GM19372 (cell line): ENCODE measurements around the gene RBP3.

ENCODE experiments used
- ATAC-seq: cut with Tn5 transposase; IDR thresholded peaks from one replicate; pipeline ENCODE4 v1.9.1; 2021; ENCODE audit warnings: mild to moderate bottlenecking, low read depth, moderate library complexity; ENCODE audit not compliant: unreplicated experiment

RBP3 gene

DNA sequence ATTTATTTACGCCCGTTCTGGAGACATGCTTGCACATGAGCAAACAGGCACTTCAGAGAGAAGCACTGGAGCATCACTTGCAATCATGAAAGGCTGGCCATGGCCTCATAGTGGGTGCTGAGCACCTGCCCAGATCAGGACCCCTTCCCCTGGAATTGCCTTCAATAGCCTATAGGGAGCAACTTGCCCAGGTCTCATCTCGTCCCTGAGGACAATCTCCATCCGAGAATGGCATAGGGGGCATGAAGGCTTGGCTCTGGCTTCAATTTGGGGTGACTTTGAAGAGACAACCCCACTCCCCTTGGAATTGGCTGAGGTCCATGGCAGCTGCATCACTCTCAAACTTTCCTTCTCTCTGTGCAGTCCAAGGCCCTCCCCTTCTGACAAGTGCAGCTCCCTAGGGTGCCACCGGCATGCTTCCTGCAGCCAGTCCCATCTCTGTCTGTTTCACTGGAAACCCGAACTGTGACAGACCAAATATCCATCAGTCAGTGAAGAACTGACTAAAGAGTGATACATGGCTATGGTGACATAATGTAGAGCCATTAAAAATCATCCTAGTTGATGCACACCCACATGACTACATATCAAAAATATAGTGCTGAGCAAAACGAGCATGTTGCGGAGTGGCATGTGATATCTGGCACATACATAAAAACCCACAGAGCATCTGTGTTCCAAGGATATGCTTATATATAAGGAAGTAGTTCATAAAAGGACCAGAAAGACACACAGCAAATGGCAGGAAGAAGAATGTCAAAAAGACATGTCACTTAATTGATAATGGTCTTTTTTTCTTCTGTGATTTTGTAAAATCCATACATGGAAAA is 13.5 kb upstream of the RBP3 start:
- ATAC-seq, result no peak

DNA sequence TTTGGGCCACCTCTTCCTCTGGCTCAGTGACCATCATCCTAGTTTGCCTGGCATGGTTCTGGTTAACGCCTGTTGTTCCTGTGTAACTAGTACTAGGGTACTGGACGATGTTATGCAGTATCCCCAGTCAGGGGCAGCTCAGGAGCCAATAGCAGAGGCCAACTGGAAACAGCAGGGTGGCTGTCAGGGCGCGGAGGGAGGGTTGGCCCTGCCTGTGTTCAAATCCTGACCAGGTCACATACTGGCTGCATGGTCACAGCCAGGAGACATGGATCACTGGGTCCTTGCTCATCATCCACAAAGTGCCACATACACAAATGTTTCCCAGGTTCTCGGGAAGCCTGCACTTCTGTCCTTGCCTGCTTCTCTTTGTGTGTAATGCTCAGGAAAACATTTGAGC is 12.3 kb upstream of the RBP3 start:
- ATAC-seq, result no peak

DNA sequence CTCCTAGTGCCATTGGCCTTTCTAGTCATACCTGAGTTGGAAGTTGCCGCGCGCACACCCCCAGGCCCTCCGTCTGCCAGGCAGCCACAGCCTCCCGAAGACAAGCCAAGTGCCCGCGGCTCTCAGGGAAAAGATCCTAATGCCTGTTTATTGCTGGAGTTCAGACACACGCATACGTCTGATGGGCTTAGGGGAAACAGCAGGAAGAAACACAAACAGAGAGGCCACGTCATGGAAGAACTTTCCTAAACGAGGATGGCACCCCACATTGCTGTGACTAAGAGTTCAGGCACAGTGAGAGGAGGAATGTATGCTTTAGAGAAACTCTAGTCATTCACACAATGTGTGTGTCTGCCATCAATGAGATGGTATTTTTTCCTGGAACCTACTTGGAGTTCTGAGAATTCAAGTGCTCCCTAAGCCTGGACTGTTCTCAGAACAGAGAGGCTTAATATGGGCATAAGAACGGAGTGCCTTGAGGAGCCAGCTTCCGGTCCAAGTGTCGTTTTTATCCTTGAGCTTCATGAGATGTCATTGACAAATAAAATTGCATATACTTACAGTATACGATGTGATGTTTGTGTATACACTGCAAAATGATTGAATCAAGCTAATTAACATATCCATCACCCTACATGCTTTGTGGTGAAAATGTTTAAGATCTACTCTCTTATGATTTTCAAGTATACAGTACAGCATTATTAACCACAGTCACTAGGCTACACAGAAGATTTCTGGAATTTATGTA is 11.6 kb upstream of the RBP3 start:
- ATAC-seq, result no peak

DNA sequence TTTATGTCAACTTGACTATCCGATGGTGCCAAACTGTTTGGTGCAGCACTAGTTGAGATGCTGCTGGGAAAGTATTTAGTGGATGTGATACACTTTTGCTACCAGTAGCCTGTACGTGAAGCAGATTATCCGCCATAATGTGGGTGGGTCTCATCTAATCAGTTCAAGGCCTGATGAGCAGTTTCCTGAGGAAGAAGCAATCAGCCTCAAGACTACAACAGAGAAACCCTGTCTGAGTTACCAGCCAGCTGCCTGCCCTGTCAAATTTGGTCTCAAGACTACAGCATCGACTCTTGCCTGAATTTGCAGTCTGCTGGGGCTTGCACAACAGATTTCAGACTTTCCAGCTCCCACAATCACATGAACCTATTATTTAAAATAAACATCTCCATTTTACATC is 10.9 kb upstream of the RBP3 start:
- no peak for ATAC-seq

DNA sequence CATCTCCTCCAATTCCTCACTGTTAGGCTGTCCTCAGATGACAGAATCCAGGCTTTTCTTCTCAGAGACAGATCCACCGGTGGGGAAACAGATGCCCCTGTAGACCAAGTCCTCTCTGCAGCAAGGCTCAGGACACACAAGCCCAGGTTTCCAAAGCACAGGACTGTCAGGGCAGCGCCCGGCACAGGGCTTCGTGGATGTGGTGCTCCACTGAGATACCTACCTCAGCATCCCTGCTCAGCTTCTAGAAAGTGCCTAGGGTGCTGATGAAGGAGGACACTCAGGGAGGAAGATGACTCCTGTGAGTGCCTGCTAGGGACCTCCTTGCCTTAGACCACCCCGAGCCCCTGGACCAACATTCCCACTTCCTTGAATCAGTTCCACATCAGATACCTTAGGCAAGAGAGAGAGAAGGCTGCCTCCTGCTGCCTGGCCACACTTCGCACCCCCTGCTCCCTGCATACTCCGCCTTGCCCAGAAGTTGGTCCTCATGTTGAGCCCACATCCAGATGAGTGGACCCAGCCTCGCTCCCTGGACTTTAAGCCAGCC is 8.9 kb upstream of the RBP3 start:
- ATAC-seq, result no peak

DNA sequence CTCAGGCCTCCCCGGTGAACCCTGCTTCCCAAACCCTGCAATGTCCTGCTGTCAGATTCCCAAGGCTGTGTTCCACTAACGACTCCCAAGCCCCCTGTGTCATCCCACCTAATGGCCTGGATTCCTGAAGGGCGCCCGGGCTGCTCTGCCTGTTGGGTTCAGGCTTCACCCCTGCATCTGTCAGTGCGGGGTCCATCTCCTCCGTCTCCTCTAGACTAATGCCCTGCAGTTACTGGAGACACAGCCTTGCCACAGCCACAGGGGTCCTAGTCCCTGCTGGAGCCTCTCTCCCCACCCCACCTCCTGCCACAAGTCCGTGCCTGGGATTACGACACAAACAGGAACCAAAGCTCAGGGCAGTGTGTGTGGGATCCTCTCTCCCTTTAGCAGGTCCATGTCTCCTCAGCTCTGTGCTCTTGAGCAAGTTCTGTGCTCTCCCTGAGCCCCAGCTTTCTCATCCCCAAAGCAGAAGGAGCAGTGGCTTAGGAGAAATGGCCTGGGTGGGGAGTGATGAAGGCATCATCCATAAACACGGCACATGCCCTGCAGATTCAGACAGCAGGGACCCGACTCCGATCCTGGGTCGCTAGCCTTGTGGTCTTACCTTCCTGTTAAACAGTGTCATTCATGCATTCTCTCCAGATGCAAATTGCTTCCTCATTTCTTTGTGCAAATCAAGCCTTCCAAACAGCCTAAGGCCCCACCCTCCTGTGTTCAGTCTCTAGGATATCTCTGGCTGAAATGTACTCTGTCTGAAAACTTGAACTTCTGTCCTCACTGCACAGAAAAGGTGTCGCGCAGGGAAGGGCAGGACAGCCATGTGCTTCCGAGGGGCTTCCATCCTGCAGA is 8.2 kb upstream of the RBP3 start:
- no peak for ATAC-seq

DNA sequence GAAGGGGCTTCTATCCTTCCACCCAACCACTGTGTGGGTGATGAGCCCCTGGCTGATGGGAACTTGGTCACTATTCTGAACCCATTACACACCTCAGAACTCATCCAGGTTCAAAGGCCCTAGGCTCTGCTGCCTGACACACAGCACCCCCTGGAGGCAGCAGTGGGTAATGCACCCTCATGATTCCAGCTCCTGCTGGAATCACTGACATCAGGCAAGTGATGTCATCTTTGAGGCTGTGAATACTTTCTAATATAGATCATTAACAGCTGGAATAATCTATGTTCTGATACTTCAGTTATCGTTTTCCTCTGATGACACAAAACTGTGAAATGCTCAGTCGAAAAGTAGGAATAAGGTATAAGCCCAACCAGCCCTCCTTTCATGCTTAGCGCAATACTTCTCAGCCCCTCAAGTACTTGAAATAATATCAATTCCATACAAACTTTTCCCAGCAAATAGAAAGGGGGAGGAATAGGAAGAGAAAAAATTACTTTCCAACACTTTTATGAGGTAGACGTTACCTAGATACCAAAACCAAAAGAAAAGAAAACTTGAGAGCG is 7.5 kb upstream of the RBP3 start:
- ATAC-seq, result no peak

DNA sequence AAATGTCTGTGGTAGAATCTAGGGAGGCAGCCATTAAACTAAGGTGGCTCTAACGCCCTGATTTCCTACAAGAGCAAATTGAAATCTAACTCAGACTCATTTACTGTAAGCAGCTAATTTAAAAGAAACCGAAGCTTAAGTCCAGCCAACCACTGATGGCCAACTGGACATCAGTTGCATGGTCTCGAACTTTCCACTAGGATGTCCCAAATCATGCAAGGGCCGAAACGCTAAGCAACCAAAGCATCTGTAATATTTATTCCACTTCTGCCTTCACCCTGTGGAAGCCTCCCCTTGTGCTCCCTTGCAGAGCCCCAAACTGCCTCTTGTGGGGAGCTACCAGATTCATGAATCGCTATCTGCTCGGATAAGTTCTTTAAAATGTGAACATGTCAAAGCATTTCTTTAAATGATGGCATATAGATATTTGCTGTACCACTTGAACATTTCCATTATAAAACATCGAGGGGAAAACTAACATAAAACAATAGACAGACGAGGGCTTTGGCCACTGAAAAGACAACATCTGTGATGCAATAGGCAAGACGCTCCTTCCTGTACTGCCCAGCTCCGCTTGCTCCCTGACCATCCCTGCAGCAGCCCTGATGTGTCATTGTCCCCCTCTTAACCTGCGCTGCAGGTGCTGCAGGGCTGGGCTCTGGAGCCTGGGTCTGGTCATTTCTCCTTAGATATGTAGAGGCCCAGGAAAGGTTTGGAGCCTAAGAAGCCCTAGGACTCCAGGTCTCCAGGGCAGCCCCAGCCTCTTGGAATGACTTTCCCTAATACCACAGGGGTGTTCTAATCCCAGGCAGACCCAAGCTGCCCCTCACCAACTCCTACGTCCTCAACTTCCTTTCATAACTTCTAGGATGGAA is 2.9 kb upstream of the RBP3 start:
- no peak for ATAC-seq

DNA sequence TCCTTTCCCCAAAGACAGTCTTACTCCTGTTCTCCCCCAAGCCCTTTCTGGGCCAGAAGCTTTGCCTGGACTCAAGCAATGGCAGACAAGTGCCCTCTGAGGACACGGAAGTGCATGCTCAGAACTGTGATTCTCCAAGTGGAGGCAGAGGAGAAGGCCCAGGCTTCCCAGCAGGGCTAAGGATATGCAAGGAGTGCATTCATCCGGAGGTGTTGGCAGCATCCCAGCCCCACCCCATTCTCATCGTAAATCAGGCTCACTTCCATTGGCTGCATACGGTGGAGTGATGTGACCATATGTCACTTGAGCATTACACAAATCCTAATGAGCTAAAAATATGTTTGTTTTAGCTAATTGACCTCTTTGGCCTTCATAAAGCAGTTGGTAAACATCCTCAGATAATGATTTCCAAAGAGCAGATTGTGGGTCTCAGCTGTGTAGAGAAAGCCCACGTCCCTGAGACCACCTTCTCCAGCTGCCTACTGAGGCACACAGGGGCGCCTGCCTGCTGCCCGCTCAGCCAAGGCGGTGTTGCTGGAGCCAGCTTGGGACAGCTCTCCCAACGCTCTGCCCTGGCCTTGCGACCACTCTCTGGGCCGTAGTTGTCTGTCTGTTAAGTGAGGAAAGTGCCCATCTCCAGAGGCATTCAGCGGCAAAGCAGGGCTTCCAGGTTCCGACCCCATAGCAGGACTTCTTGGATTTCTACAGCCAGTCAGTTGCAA is 1.4 kb upstream of the RBP3 start:
- ATAC-seq, result no peak

DNA sequence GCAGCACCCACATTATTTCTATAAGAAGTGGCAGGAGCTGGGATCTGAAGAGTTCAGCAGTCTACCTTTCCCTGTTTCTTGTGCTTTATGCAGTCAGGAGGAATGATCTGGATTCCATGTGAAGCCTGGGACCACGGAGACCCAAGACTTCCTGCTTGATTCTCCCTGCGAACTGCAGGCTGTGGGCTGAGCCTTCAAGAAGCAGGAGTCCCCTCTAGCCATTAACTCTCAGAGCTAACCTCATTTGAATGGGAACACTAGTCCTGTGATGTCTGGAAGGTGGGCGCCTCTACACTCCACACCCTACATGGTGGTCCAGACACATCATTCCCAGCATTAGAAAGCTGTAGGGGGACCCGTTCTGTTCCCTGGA is 874 bp upstream of the RBP3 start:
- ATAC-seq, result no peak

DNA sequence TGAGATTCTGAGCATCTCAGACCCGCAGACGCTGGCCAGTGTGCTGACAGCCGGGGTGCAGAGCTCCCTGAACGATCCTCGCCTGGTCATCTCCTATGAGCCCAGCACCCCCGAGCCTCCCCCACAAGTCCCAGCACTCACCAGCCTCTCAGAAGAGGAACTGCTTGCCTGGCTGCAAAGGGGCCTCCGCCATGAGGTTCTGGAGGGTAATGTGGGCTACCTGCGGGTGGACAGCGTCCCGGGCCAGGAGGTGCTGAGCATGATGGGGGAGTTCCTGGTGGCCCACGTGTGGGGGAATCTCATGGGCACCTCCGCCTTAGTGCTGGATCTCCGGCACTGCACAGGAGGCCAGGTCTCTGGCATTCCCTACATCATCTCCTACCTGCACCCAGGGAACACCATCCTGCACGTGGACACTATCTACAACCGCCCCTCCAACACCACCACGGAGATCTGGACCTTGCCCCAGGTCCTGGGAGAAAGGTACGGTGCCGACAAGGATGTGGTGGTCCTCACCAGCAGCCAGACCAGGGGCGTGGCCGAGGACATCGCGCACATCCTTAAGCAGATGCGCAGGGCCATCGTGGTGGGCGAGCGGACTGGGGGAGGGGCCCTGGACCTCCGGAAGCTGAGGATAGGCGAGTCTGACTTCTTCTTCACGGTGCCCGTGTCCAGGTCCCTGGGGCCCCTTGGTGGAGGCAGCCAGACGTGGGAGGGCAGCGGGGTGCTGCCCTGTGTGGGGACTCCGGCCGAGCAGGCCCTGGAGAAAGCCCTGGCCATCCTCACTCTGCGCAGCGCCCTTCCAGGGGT is 703 bp downstream of the RBP3 start:
- ATAC-seq, result no peak

DNA sequence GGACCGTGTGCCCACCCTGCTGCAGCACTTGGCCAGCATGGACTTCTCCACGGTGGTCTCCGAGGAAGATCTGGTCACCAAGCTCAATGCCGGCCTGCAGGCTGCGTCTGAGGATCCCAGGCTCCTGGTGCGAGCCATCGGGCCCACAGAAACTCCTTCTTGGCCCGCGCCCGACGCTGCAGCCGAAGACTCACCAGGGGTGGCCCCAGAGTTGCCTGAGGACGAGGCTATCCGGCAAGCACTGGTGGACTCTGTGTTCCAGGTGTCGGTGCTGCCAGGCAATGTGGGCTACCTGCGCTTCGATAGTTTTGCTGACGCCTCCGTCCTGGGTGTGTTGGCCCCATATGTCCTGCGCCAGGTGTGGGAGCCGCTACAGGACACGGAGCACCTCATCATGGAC is 1.4 kb downstream of the RBP3 start:
- no peak for ATAC-seq

DNA sequence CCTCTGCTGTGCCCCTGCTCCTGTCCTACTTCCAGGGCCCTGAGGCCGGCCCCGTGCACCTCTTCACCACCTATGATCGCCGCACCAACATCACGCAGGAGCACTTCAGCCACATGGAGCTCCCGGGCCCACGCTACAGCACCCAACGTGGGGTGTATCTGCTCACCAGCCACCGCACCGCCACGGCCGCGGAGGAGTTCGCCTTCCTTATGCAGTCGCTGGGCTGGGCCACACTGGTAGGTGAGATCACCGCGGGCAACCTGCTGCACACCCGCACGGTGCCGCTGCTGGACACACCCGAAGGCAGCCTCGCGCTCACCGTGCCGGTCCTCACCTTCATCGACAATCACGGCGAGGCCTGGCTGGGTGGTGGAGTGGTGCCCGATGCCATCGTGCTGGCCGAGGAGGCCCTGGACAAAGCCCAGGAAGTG is 1.8 kb downstream of the RBP3 start:
- ATAC-seq, result no peak

DNA sequence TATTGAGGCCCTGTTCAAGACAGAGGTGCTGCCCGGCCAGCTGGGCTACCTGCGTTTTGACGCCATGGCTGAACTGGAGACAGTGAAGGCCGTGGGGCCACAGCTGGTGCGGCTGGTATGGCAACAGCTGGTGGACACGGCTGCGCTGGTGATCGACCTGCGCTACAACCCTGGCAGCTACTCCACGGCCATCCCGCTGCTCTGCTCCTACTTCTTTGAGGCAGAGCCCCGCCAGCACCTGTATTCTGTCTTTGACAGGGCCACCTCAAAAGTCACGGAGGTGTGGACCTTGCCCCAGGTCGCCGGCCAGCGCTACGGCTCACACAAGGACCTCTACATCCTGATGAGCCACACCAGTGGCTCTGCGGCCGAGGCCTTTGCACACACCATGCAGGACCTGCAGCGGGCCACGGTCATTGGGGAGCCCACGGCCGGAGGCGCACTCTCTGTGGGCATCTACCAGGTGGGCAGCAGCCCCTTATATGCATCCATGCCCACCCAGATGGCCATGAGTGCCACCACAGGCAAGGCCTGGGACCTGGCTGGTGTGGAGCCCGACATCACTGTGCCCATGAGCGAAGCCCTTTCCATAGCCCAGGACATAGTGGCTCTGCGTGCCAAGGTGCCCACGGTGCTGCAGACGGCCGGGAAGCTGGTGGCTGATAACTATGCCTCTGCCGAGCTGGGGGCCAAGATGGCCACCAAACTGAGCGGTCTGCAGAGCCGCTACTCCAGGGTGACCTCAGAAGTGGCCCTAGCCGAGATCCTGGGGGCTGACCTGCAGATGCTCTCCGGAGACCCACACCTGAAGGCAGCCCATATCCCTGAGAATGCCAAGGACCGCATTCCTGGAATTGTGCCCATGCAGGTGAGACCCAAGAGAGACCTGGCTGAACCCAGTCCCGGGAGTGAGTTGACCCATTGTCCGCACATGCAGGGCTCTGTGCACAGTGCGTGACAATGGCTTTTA is 2.8 kb downstream of the RBP3 start:
- no peak for ATAC-seq

DNA sequence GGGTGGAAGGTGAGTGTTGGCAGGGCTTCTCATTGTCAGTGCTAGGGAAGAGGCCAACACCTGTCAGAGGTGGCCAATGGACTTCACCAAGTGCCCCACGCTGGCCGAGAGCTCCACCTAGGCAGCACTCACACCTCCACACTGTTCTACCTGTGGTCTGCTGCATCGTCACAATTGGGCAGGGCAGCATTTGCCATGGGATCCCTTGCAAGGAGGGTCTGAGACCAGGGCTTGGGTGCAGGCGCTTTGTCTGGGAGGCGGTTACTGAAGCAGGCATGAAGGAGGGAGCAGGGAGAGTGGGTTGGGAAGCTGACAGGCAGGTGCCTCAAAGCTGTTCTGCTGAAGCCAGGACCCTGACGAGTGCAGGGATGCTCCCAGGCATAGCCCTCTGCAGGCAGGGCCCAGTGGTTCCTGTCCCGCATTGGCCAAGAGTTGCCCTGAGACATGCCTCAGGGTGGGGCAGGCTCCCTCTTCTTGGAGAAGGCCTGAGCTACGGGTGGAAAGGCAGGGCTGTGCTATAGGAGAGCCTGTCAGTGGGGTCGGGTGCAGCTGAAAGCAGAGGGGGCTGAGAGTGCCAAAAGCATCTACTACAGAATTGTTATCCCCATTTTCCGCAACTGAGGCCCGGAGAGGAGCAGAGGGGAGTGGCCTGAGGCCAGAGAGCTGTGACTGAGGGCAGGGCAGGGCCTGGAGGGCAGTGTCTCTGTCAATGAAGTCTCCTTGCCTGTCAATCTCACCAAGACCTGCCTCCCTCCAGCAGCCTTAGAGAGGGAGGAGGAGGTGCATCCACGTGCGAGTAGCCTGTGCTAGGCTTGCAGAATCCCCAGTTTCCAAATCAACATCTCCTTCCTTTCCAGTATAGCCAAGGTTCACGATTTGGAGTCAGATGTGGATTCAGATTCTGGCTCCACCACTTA is 4.0 kb downstream of the RBP3 start:
- ATAC-seq, result no peak

DNA sequence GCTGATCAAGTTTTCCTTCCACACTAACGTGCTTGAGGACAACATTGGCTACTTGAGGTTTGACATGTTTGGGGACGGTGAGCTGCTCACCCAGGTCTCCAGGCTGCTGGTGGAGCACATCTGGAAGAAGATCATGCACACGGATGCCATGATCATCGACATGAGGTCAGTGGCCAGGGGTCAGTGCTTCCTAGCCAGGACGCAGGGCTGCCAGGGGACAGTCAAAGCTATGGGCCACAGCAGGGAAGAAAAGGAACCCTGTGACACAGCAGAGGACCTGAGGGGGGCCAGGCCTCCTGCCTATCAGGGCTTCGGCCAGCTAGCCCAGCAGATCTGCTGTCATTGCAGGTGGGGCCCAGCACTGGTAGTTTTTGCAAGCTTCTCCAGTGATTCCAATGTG is 5.2 kb downstream of the RBP3 start:
- ATAC-seq, result no peak
